Right cardiac atrium (tissue), 5 donors: ENCODE results near the gene FNIP2. TPM values are rescaled to one million over a fixed set of nuclear protein-coding genes. Genes with fewer than 3 reads are reported as not detected.
A peak's percentile ranks its signal among the peaks of the same experiment; 100 is the strongest.
"Not testable (repeated sequence)": the region's sequence is repeated elsewhere in the genome, so short reads cannot be mapped to it uniquely, and the experiment has no call there.

Experiments
- ATAC-seq, 2 donors: fragments of 200-7000 bp; cut with Tn5 transposase; one replicate each; pipeline versions ENCODE4 v1.8.0 to v1.9.1; 2020; ENCODE audit warnings: moderate library complexity in 2 of 2, mild to moderate bottlenecking in 1 of 2
- DNase-seq, 3 donors: peaks; one replicate each; pipeline ENCODE4 v3.0.0-alpha.2; 2020
- H3K27ac ChIP-seq: one replicate; pipeline ENCODE4 v1.5.1; 2013; ENCODE audit warnings: mild to moderate bottlenecking, low read length, control low read depth, moderate library complexity
- H3K27me3 ChIP-seq: one replicate; pipeline ENCODE4 v1.6.1; 2013; ENCODE audit not compliant: control insufficient read depth, insufficient read depth
- H3K4me1 ChIP-seq: one replicate; pipeline ENCODE4 v1.6.1; 2013; ENCODE audit warnings: low read length; ENCODE audit not compliant: control insufficient read depth, insufficient read depth
- H3K4me3 ChIP-seq: one replicate; pipeline ENCODE4 v1.5.1; 2013; ENCODE audit warnings: low read length, control low read depth
- H3K9me3 ChIP-seq: one replicate; pipeline ENCODE4 v1.6.1; 2013; ENCODE audit warnings: low read length; ENCODE audit not compliant: control insufficient read depth
- WGBS: extraction: QIAGEN DNeasy Blood & Tissue Kit; methylation state at CpG from one replicate; pipeline ENCODE4 v1.1.7; 2013; 5-methylcytosine and 5-hydroxymethylcytosine counted together
- intact Hi-C, 4 donors: fragments of 100-400 bp; cut with DNase I; formaldehyde crosslinking; loops; one replicate each; pipeline versions ENCODE4 v1.11.0 to v1.14.0; 2022 to 2023
- polyA plus RNA-seq: library from polyadenylated mRNA; stranded (reverse); fragments of 200-250 nt; gene quantifications from one replicate; pipeline ENCODE4 v1.2.3, GENCODE V29; 2013
- total RNA-seq, 4 donors: library from RNA; stranded (reverse); fragmentation: NEBNext Ultra II Directional; extraction: Animal tissue kit (Norgen Biotek cat#: 25700); gene quantifications; one replicate each; pipeline ENCODE4 v1.2.1, GENCODE V29; 2021
- donor health status: healthy with polysubstance abuse.
- donor health status: DM: no; HTN: yes; CAD: no.
- donor health status: DM: no; HTN: no; CAD: no.
- donor health status: DM: no; HTN: yes; CAD: no; lungs with severe emphysema.
- donor health status: DM: yes; HTN: yes; CAD: no.

Gene FNIP2
- total and polyA plus RNA-seq, 5 donors, result 16.4 to 59.5 (median 46.3) TPM

- H3K4me3 ChIP-seq, result no peak overlapping the region
- H3K27ac ChIP-seq, result no peak overlapping the region
- H3K4me1 ChIP-seq, result peaks cover 12% of the 10 kb centered on the region
- no peak for ATAC-seq
- no peaks in the 10 kb centered on the region for H3K27me3 ChIP-seq
- H3K9me3 ChIP-seq, result no peaks in the 10 kb centered on the region
- no peak for DNase-seq
- 55% methylated on average over 1 of the region's 1 CpG for WGBS
- intact Hi-C loops, result no loop called here
Measured at GRCh38 chr4:158793021-158793420, 24.2 kb downstream of the FNIP2 start.

- H3K27ac ChIP-seq, DNase-seq, intact Hi-C loops, H3K4me1 ChIP-seq, H3K9me3 ChIP-seq, H3K4me3 ChIP-seq, ATAC-seq, H3K27me3 ChIP-seq: not testable (repeated sequence)
- WGBS, result 85% methylated on average over 1 of the region's 1 CpG
Measured at GRCh38 chr4:158793430-158793829, 24.6 kb downstream of the FNIP2 start.

- peak in 1 of 2 donors; percentile 39 for ATAC-seq
- Histone ChIP-seq H3K4me1 (peaks cover 12% of the 10 kb centered on the region), H3K9me3 (no peaks in the 10 kb centered on the region), H3K27me3 (no peaks in the 10 kb centered on the region), H3K27ac (no peak overlapping the region), H3K4me3 (no peak overlapping the region)
- DNase-seq, result peak in 2 of 3 donors; percentile 19 to 48
- intact Hi-C loops, result no loop called here
- 87% methylated on average over 7 of the region's 7 CpGs for whole genome bisulfite sequencing
Measured at GRCh38 chr4:158796370-158797140, 27.7 kb downstream of the FNIP2 start.

- Histone ChIP-seq H3K9me3 (no peaks in the 10 kb centered on the region), H3K27me3 (no peaks in the 10 kb centered on the region), H3K4me3 (no peak overlapping the region), H3K27ac (no peak overlapping the region), H3K4me1 (peaks cover 10% of the 10 kb centered on the region)
- no peak for DNase-seq
- ATAC-seq, result no peak
- WGBS, result 94% methylated on average over 7 of the region's 7 CpGs
- intact Hi-C loops, result no loop called here
Measured at GRCh38 chr4:158798062-158798461, 29.2 kb downstream of the FNIP2 start.

GRCh38 chr4:158799013-158799770 is 30.4 kb downstream of the FNIP2 start:
- H3K4me1 ChIP-seq, result peaks cover 10% of the 10 kb centered on the region
- no peak overlapping the region for H3K4me3 ChIP-seq
- intact Hi-C loops, result no loop called here
- no peak overlapping the region for H3K27ac ChIP-seq
- H3K9me3 ChIP-seq, result no peaks in the 10 kb centered on the region
- ATAC-seq (no peak), DNase-seq (no peak)
- no peaks in the 10 kb centered on the region for H3K27me3 ChIP-seq

GRCh38 chr4:158799856-158800255 is 31.0 kb downstream of the FNIP2 start:
- intact Hi-C loops, result no loop called here
- Histone ChIP-seq H3K4me1 (peaks cover 11% of the 10 kb centered on the region), H3K9me3 (no peaks in the 10 kb centered on the region), H3K27ac (no peak overlapping the region), H3K4me3 (no peak overlapping the region), H3K27me3 (no peaks in the 10 kb centered on the region)
- WGBS, result 36% methylated on average over 7 of the region's 7 CpGs
- ATAC-seq (peak in 1 of 2 donors; percentile 45), DNase-seq (no peak)

GRCh38 chr4:158801066-158801465 is 32.2 kb downstream of the FNIP2 start:
- no peak overlapping the region for H3K27ac ChIP-seq
- intact Hi-C loops, result no loop called here
- ATAC-seq (peak in 1 of 2 donors; percentile 59), DNase-seq (no peak)
- WGBS, result 64% methylated on average over 4 of the region's 4 CpGs
- peaks cover 16% of the 10 kb centered on the region for H3K4me1 ChIP-seq
- H3K4me3 ChIP-seq, result no peak overlapping the region
- H3K9me3 ChIP-seq, result no peaks in the 10 kb centered on the region
- no peaks in the 10 kb centered on the region for H3K27me3 ChIP-seq

- WGBS, result 96% methylated on average over 3 of the region's 3 CpGs
- H3K4me1 ChIP-seq, result peaks cover 17% of the 10 kb centered on the region
- H3K9me3 ChIP-seq, result no peaks in the 10 kb centered on the region
- no peak for DNase-seq
- H3K27ac ChIP-seq, result no peak overlapping the region
- no peaks in the 10 kb centered on the region for H3K27me3 ChIP-seq
- ATAC-seq, result no peak
- no peak overlapping the region for H3K4me3 ChIP-seq
- intact Hi-C loops, result no loop called here
Measured at GRCh38 chr4:158801677-158802076, 32.9 kb downstream of the FNIP2 start.

- DNase-seq (no peak), ATAC-seq (no peak)
- H3K9me3 ChIP-seq, result no peaks in the 10 kb centered on the region
- no peaks in the 10 kb centered on the region for H3K27me3 ChIP-seq
- no peak overlapping the region for H3K4me3 ChIP-seq
- peaks cover 15% of the 10 kb centered on the region for H3K4me1 ChIP-seq
- intact Hi-C loops, result no loop called here
- 68% methylated on average over 1 of the region's 1 CpG for WGBS
- H3K27ac ChIP-seq, result no peak overlapping the region
Measured at GRCh38 chr4:158802914-158803313, 34.1 kb downstream of the FNIP2 start.

- intact Hi-C loops, result no loop called here
- no peak overlapping the region for H3K4me3 ChIP-seq
- H3K4me1 ChIP-seq, result peaks cover 17% of the 10 kb centered on the region
- H3K27me3 ChIP-seq, result no peaks in the 10 kb centered on the region
- ATAC-seq, result peak; percentile 32 to 35
- H3K9me3 ChIP-seq, result no peaks in the 10 kb centered on the region
- peak overlapping the region; percentile 77 for H3K27ac ChIP-seq
- WGBS, result 82% methylated on average over 10 of the region's 10 CpGs
- no peak for DNase-seq
Measured at GRCh38 chr4:158805635-158806471, 37.0 kb downstream of the FNIP2 start.

GRCh38 chr4:158807691-158808090 is 38.9 kb downstream of the FNIP2 start:
- Histone ChIP-seq H3K4me3 (no peak overlapping the region), H3K27ac (no peak overlapping the region), H3K4me1 (peaks cover 15% of the 10 kb centered on the region), H3K9me3 (no peaks in the 10 kb centered on the region), H3K27me3 (no peaks in the 10 kb centered on the region)
- ATAC-seq (no peak), DNase-seq (no peak)
- 37% methylated on average over 3 of the region's 3 CpGs for WGBS
- intact Hi-C loops, result no loop called here
